K562 (cell line): ENCODE results near the gene CRELD2. TPM values are rescaled to one million over a fixed set of nuclear protein-coding genes. Genes with fewer than 3 reads are reported as not detected.
A peak's percentile ranks its signal among the peaks of the same experiment; 100 is the strongest.

Experiments used
- BMI1 ChIP-seq: fragments of 150-350 bp; IDR thresholded peaks from 2 replicates; pipeline ENCODE4 v1.6.1; 2014; ENCODE audit warnings: low read length
- CCNT2 ChIP-seq: IDR thresholded peaks from 2 replicates; pipeline ENCODE4 v1.6.1; 2011; ENCODE audit warnings: borderline replicate concordance, low read depth, mild to moderate bottlenecking, moderate library complexity, mixed read lengths, low read length; ENCODE audit not compliant: insufficient read length; ENCODE audit errors: extremely low read depth
- POLR2G ChIP-seq: fragments of 200-400 bp; formaldehyde crosslinking; IDR thresholded peaks from 2 replicates; pipeline ENCODE4 v1.6.1; 2017; ENCODE audit warnings: low read depth, mild to moderate bottlenecking, antibody characterized with exemption, low read length, moderate library complexity
- U2AF1 ChIP-seq: fragments of 200-400 bp; formaldehyde crosslinking; optimal IDR thresholded peaks from 2 replicates; pipeline ENCODE3; 2017; ENCODE audit warnings: mild to moderate bottlenecking, low read depth, low read length, moderate library complexity
- ZNF75A ChIP-seq: fragments of 450-650 bp; formaldehyde crosslinking; IDR thresholded peaks from 2 replicates; pipeline ENCODE4 v1.4.0; 2020; ENCODE audit warnings: mild to moderate bottlenecking
- ZNF764 ChIP-seq: fragments of 250-450 bp; sonication (Bioruptor Pico); IDR thresholded peaks from 2 replicates; pipeline ENCODE4 v1.4.0; 2020; ENCODE audit warnings: low read depth, mild to moderate bottlenecking, moderate library complexity
- ZSCAN29 ChIP-seq: fragments of 450-650 bp; IDR thresholded peaks from 2 replicates; pipeline ENCODE4 v1.6.1; 2017
- polyA plus RNA-seq, 8 experiments: library from polyadenylated mRNA; depleted of rRNA in 4 of 8; stranded (reverse) in 5 of 8; unstranded in 3 of 8; fragments of >200 nt; fragmentation: Nextera tagmentation in 2 of 8; fragmentation: Illumina TruSeq in 1 of 8; extraction: Ambion mirVana in 2 of 8; extraction: Trizol in 1 of 8; gene quantifications; 2 replicates each; pipeline versions ENCODE4 v1.2.1 to v1.2.3, GENCODE V29; 2011 to 2014; ENCODE audit warnings: inconsistent platforms in 1 of 8, missing spikeins in 1 of 8
- total RNA-seq, 7 experiments: library from RNA; depleted of rRNA in 6 of 7; stranded (reverse); fragments of >200 nt in 6 of 7; fragmentation: Illumina TruSeq in 2 of 7; extraction: Trizol in 2 of 7; gene quantifications; 2 replicates each; pipeline versions ENCODE4 v1.2.1 to v1.2.3, GENCODE V29; 2011 to 2021; ENCODE audit warnings: low replicate concordance in 1 of 7
- TF ChIP-seq, protein P1 (sequence below), 3 experiments: IDR thresholded peaks in 2 of 3; conservative IDR thresholded peaks in 1 of 3; 2 replicates each; pipeline ENCODE4 v1.5.1; 2011 to 2012; ENCODE audit warnings: low read length in 3 of 3, mild to moderate bottlenecking in 3 of 3, control low read depth in 2 of 3, improper control_type of control experiment in 1 of 3, inconsistent platforms in 1 of 3, low read depth in 1 of 3, mixed read lengths in 1 of 3, moderate library complexity in 1 of 3; ENCODE audit not compliant: insufficient read depth in 2 of 3
- TF ChIP-seq, protein P2 (sequence below): fragments of 450-650 bp; formaldehyde crosslinking; IDR thresholded peaks from 2 replicates; pipeline ENCODE4 v1.4.0; 2022; ENCODE audit warnings: missing genetic modification characterization
- TF ChIP-seq, protein P3 (sequence below): fragments of 250-450 bp; sonication (Bioruptor Pico); IDR thresholded peaks from 2 replicates; pipeline ENCODE4 v1.5.0; 2021
- TF ChIP-seq, protein P4 (sequence below), 3 experiments: fragments of 200-800 bp in 1 of 3; fragments of 250-450 bp in 1 of 3; fragments of 450-650 bp in 1 of 3; sonication (Bioruptor Pico) in 1 of 3; sonication (Bioruptor generic) in 1 of 3; formaldehyde crosslinking in 1 of 3; IDR thresholded peaks; 2 replicates each; pipeline versions ENCODE4 v1.6.1 to v1.8.0; 2016 to 2022; ENCODE audit warnings: mild to moderate bottlenecking in 2 of 3, missing genetic modification characterization in 2 of 3, missing compliant biosample characterization in 1 of 3, moderate library complexity in 1 of 3
- TF ChIP-seq, protein P5 (sequence below): fragments of 450-650 bp; formaldehyde crosslinking; IDR thresholded peaks from 2 replicates; pipeline ENCODE4 v1.4.0; 2020; ENCODE audit warnings: mild to moderate bottlenecking, mixed read lengths
- TF ChIP-seq, protein P6 (sequence below): sonication (generic); formaldehyde crosslinking; IDR thresholded peaks from 2 replicates; pipeline ENCODE4 v1.9.0; 2022; ENCODE audit warnings: mild to moderate bottlenecking, missing genetic modification reagents

The CRELD2 gene
- total and polyA plus RNA-seq, 9 of the 15 experiments (the other 6 are each of a cell fraction or from before 2014, with no cell fraction given): 0.96 to 25.3 (median 8.8) TPM

DNA sequence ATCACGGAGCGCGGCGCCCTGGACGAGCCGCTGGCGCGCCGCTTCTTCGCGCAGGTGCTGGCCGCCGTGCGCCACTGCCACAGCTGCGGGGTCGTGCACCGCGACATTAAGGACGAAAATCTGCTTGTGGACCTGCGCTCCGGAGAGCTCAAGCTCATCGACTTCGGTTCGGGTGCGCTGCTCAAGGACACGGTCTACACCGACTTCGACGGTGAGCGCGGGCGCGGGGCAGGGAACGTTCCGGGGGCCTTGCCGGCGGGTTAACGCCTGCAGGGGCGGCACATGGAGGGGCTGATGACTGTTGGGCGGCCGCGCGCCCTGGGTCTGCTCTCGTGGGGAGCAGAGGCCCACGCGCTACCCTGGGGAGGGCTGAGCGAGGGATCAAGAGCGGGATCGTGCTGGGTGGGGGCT, 43.2 kb downstream of the CRELD2 start (continued):
- TF ChIP-seq, protein P1, sequence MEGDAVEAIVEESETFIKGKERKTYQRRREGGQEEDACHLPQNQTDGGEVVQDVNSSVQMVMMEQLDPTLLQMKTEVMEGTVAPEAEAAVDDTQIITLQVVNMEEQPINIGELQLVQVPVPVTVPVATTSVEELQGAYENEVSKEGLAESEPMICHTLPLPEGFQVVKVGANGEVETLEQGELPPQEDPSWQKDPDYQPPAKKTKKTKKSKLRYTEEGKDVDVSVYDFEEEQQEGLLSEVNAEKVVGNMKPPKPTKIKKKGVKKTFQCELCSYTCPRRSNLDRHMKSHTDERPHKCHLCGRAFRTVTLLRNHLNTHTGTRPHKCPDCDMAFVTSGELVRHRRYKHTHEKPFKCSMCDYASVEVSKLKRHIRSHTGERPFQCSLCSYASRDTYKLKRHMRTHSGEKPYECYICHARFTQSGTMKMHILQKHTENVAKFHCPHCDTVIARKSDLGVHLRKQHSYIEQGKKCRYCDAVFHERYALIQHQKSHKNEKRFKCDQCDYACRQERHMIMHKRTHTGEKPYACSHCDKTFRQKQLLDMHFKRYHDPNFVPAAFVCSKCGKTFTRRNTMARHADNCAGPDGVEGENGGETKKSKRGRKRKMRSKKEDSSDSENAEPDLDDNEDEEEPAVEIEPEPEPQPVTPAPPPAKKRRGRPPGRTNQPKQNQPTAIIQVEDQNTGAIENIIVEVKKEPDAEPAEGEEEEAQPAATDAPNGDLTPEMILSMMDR (IDR thresholded peaks at IDR 0.05 in 2 of 3, conservative IDR thresholded peaks at IDR 0.05 in 1 of 3; ENCODE audit: insufficient read depth in 2 of 3, low read depth in 1 of 3, low read length in 3 of 3): no peak
- TF ChIP-seq, protein P2, sequence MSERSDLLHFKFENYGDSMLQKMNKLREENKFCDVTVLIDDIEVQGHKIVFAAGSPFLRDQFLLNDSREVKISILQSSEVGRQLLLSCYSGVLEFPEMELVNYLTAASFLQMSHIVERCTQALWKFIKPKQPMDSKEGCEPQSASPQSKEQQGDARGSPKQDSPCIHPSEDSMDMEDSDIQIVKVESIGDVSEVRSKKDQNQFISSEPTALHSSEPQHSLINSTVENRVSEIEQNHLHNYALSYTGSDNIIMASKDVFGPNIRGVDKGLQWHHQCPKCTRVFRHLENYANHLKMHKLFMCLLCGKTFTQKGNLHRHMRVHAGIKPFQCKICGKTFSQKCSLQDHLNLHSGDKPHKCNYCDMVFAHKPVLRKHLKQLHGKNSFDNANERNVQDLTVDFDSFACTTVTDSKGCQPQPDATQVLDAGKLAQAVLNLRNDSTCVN (CRISPR knock-in tag): no peak
- TF ChIP-seq, protein P3, sequence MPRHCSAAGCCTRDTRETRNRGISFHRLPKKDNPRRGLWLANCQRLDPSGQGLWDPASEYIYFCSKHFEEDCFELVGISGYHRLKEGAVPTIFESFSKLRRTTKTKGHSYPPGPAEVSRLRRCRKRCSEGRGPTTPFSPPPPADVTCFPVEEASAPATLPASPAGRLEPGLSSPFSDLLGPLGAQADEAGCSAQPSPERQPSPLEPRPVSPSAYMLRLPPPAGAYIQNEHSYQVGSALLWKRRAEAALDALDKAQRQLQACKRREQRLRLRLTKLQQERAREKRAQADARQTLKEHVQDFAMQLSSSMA: no peak
- TF ChIP-seq, protein P4, sequence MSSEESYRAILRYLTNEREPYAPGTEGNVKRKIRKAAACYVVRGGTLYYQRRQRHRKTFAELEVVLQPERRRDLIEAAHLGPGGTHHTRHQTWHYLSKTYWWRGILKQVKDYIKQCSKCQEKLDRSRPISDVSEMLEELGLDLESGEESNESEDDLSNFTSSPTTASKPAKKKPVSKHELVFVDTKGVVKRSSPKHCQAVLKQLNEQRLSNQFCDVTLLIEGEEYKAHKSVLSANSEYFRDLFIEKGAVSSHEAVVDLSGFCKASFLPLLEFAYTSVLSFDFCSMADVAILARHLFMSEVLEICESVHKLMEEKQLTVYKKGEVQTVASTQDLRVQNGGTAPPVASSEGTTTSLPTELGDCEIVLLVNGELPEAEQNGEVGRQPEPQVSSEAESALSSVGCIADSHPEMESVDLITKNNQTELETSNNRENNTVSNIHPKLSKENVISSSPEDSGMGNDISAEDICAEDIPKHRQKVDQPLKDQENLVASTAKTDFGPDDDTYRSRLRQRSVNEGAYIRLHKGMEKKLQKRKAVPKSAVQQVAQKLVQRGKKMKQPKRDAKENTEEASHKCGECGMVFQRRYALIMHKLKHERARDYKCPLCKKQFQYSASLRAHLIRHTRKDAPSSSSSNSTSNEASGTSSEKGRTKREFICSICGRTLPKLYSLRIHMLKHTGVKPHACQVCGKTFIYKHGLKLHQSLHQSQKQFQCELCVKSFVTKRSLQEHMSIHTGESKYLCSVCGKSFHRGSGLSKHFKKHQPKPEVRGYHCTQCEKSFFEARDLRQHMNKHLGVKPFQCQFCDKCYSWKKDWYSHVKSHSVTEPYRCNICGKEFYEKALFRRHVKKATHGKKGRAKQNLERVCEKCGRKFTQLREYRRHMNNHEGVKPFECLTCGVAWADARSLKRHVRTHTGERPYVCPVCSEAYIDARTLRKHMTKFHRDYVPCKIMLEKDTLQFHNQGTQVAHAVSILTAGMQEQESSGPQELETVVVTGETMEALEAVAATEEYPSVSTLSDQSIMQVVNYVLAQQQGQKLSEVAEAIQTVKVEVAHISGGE (CRISPR knock-in tag; IDR thresholded peaks at IDR 0.05): no peak
- TF ChIP-seq, protein P5, sequence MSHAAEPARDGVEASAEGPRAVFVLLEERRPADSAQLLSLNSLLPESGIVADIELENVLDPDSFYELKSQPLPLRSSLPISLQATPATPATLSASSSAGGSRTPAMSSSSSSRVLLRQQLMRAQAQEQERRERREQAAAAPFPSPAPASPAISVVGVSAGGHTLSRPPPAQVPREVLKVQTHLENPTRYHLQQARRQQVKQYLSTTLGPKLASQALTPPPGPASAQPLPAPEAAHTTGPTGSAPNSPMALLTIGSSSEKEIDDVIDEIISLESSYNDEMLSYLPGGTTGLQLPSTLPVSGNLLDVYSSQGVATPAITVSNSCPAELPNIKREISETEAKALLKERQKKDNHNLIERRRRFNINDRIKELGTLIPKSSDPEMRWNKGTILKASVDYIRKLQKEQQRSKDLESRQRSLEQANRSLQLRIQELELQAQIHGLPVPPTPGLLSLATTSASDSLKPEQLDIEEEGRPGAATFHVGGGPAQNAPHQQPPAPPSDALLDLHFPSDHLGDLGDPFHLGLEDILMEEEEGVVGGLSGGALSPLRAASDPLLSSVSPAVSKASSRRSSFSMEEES (CRISPR knock-in tag): no peak
- TF ChIP-seq ZNF75A (CRISPR knock-in tag) (no peak), U2AF1 (peak; percentile 11), POLR2G (peak; percentile 57), ZSCAN29 (peak; percentile 98), CCNT2 (peak; percentile 16), BMI1 (no peak), ZNF764 (CRISPR knock-in tag) (no peak)
- TF ChIP-seq, protein P6, sequence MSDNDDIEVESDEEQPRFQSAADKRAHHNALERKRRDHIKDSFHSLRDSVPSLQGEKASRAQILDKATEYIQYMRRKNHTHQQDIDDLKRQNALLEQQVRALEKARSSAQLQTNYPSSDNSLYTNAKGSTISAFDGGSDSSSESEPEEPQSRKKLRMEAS: 0 out of 2 replicates have a peak, but pooled peaks have one; percentile 25
